T1000 (cell line): ENCODE measurements around the gene CISH.
A peak's percentile ranks its signal among the peaks of the same experiment; 100 is the strongest.

Experiments used
- DNase-seq: peaks from one replicate; lab custom pipeline; 2025; ENCODE audit warnings: mixed read lengths; lab: John Stamatoyannopoulos, UW

The CISH gene

GRCh38 chr3:50611464-50612233 is at the start of gene CISH:
Gene CISH, minus strand, starts transcription at chr3:50611774. Its CDS starts 124 bp downstream, at chr3:50611650.
- DNase-seq = peak; percentile 95

- DNase-seq = no peak
Observed at GRCh38 chr3:50660386-50660785, 48.8 kb upstream of the CISH start.

GRCh38 chr3:50658831-50659230 is 47.3 kb upstream of the CISH start:
- DNase-seq = no peak

GRCh38 chr3:50658416-50658815 is 46.8 kb upstream of the CISH start:
- no peak for DNase-seq

GRCh38 chr3:50657816-50658215 is 46.2 kb upstream of the CISH start:
- no peak for DNase-seq

GRCh38 chr3:50657407-50657806 is 45.8 kb upstream of the CISH start:
- DNase-seq = no peak

- no peak for DNase-seq
Observed at GRCh38 chr3:50656417-50657195, 45.0 kb upstream of the CISH start.

- no peak for DNase-seq
Observed at GRCh38 chr3:50655009-50655830, 43.6 kb upstream of the CISH start.

- DNase-seq = no peak
Observed at GRCh38 chr3:50653937-50654595, 42.5 kb upstream of the CISH start.

GRCh38 chr3:50652709-50653108 is 41.1 kb upstream of the CISH start:
- no peak for DNase-seq

- no peak for DNase-seq
Observed at GRCh38 chr3:50651920-50652529, 40.5 kb upstream of the CISH start.

GRCh38 chr3:50651445-50651844 is 39.9 kb upstream of the CISH start:
- no peak for DNase-seq

GRCh38 chr3:50650018-50650417 is 38.4 kb upstream of the CISH start:
- DNase-seq = no peak

GRCh38 chr3:50649451-50649931 is 37.9 kb upstream of the CISH start:
- DNase-seq = no peak

GRCh38 chr3:50648944-50649343 is 37.4 kb upstream of the CISH start:
- DNase-seq = no peak

GRCh38 chr3:50648313-50648712 is 36.7 kb upstream of the CISH start:
- no peak for DNase-seq

- DNase-seq = no peak
Observed at GRCh38 chr3:50645378-50645777, 33.8 kb upstream of the CISH start.

- no peak for DNase-seq
Observed at GRCh38 chr3:50644561-50644960, 33.0 kb upstream of the CISH start.

- DNase-seq = no peak
Observed at GRCh38 chr3:50642382-50642781, 30.8 kb upstream of the CISH start.

- peak; percentile 69 for DNase-seq
Observed at GRCh38 chr3:50639055-50639494, 27.5 kb upstream of the CISH start.

- DNase-seq = no peak
Observed at GRCh38 chr3:50637945-50638344, 26.4 kb upstream of the CISH start.
